Trophoblast cell (in vitro differentiated cells and primary cell): ENCODE results near the gene TAAR8.

Experiments
- DNase-seq, 2 donors: peaks; one replicate each; pipeline ENCODE4 v3.0.0-alpha.2; 2016
- H2AFZ ChIP-seq: 2 replicates; pipeline ENCODE4 v1.6.1; 2013; ENCODE audit warnings: low read length, moderate library complexity, mild to moderate bottlenecking; ENCODE audit not compliant: insufficient read depth, poor library complexity
- H2AK5ac ChIP-seq: 2 replicates; pipeline ENCODE4 v1.6.1; 2013; ENCODE audit warnings: mild to moderate bottlenecking, low read length
- H2BK120ac ChIP-seq: 2 replicates; pipeline ENCODE4 v1.6.1; 2013; ENCODE audit warnings: low read length, mild to moderate bottlenecking, moderate library complexity; ENCODE audit not compliant: insufficient read depth, poor library complexity
- H2BK12ac ChIP-seq: 2 replicates; pipeline ENCODE4 v1.6.1; 2013; ENCODE audit warnings: mild to moderate bottlenecking, low read length, moderate library complexity
- H2BK5ac ChIP-seq: 2 replicates; pipeline ENCODE4 v1.6.1; 2013; ENCODE audit warnings: low read length, low read depth, moderate library complexity, mild to moderate bottlenecking; ENCODE audit not compliant: poor library complexity
- H3K14ac ChIP-seq: 2 replicates; pipeline ENCODE4 v1.6.1; 2013; ENCODE audit warnings: mild to moderate bottlenecking, low read length
- H3K18ac ChIP-seq: 2 replicates; pipeline ENCODE4 v1.6.1; 2013; ENCODE audit warnings: mild to moderate bottlenecking, low read length
- H3K23ac ChIP-seq: 2 replicates; pipeline ENCODE4 v1.6.1; 2013; ENCODE audit warnings: low read length
- H3K27ac ChIP-seq: 2 replicates; pipeline ENCODE4 v1.5.1; 2013; ENCODE audit warnings: low read depth, mild to moderate bottlenecking, inconsistent platforms, low read length, moderate library complexity
- H3K27me3 ChIP-seq: 2 replicates; pipeline ENCODE4 v1.6.1; 2013; ENCODE audit warnings: inconsistent platforms, mild to moderate bottlenecking, low read length, moderate library complexity; ENCODE audit not compliant: insufficient read depth
- H3K36me3 ChIP-seq, 2 experiments: 1 replicate in 1 of 2; 2 replicates in 1 of 2; pipeline ENCODE4 v1.6.1; 2013; ENCODE audit warnings: low read length in 2 of 2, mild to moderate bottlenecking in 2 of 2, moderate library complexity in 1 of 2; ENCODE audit not compliant: insufficient read depth in 2 of 2, control insufficient read depth in 1 of 2
- H3K4ac ChIP-seq: 2 replicates; pipeline ENCODE4 v1.6.1; 2013; ENCODE audit warnings: low read depth, mild to moderate bottlenecking, low read length, moderate library complexity
- H3K4me1 ChIP-seq, 2 experiments: 1 replicate in 1 of 2; 2 replicates in 1 of 2; pipeline ENCODE4 v1.6.1; 2013; ENCODE audit warnings: low read length in 2 of 2, mild to moderate bottlenecking in 2 of 2, moderate library complexity in 1 of 2; ENCODE audit not compliant: insufficient read depth in 2 of 2, control insufficient read depth in 1 of 2
- H3K4me2 ChIP-seq: 2 replicates; pipeline ENCODE4 v1.6.1; 2013; ENCODE audit warnings: inconsistent platforms, mild to moderate bottlenecking, low read length, moderate library complexity
- H3K4me3 ChIP-seq: 2 replicates; pipeline ENCODE4 v1.5.1; 2013; ENCODE audit warnings: mild to moderate bottlenecking, low read depth, low read length, inconsistent platforms
- H3K79me1 ChIP-seq: one replicate; pipeline ENCODE4 v1.6.1; 2013; ENCODE audit warnings: low read length
- H3K79me2 ChIP-seq: 2 replicates; pipeline ENCODE4 v1.6.1; 2013; ENCODE audit warnings: low read length, mild to moderate bottlenecking; ENCODE audit not compliant: control insufficient read depth, insufficient read depth, poor library complexity
- H3K9ac ChIP-seq: 2 replicates; pipeline ENCODE4 v1.6.1; 2013; ENCODE audit warnings: mild to moderate bottlenecking, low read length
- H3K9me3 ChIP-seq: 2 replicates; pipeline ENCODE4 v1.6.1; 2013; ENCODE audit warnings: low read depth, mild to moderate bottlenecking, control low read depth, inconsistent platforms, low read length; ENCODE audit not compliant: insufficient read depth
- H4K12ac ChIP-seq: 2 replicates; pipeline ENCODE4 v1.6.1; 2013; ENCODE audit warnings: low read depth, mild to moderate bottlenecking, low read length, moderate library complexity
- H4K8ac ChIP-seq: 2 replicates; pipeline ENCODE4 v1.6.1; 2013; ENCODE audit warnings: low read depth, mild to moderate bottlenecking, low read length, moderate library complexity
- H4K91ac ChIP-seq: one replicate; pipeline ENCODE4 v1.6.1; 2013; ENCODE audit warnings: low read depth, mild to moderate bottlenecking, low read length, moderate library complexity
- WGBS: extraction: QIAGEN DNeasy Blood & Tissue Kit; methylation state at CpG from one replicate; pipeline ENCODE4 v1.1.7; 2013; ENCODE audit warnings: missing lambda C conversion rate; ENCODE audit not compliant: insufficient read length, insufficient coverage; ENCODE audit errors: extremely low coverage; 5-methylcytosine and 5-hydroxymethylcytosine counted together

The TAAR8 gene

DNA sequence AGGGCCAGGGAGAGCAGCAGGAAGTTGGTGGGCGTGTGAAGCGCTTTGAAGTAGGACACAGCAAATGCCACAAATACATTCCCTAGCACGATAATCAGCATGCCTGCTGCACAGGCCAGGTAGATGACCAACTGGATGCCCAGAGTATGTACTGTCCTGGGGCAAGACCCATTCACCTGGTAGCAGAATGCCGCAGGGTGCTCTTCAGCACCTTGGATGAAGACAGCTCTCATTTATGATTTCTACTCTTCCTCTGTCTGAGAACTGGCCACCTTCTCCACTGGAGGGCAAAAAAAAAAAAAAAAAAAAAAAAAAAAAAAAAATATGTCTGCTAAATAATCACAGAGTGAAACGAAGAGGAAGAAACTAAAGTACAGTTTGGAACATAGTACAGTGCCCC, 37.0 kb downstream of the TAAR8 start, which contains the start of gene TAAR5:
TSS of gene TAAR5 (minus strand) at position 288 of the 400 bp plus-strand sequence. CDS start at position 233, 55 bp downstream.
- Histone ChIP-seq H3K9me3 (no peaks in the 10 kb centered on the region), H4K12ac (no peak within 1 kb of the TSS), H2AFZ (no peak within 1 kb of the TSS), H3K27ac (no peak within 1 kb of the TSS), H2BK5ac (no peak within 1 kb of the TSS), H3K79me1 (no peaks in the 10 kb centered on the region), H2BK120ac (no peak within 1 kb of the TSS), H3K4me3 (no peak within 1 kb of the TSS), H3K4me1 (no peaks in the 10 kb centered on the region), H2AK5ac (no peak within 1 kb of the TSS), H4K8ac (no peak within 1 kb of the TSS), H4K91ac (no peak within 1 kb of the TSS), H2BK12ac (no peak within 1 kb of the TSS), H3K18ac (no peak within 1 kb of the TSS), H3K23ac (no peak within 1 kb of the TSS), H3K27me3 (no peaks in the 10 kb centered on the region), H3K9ac (no peak within 1 kb of the TSS), H3K36me3 (no peaks in the 10 kb centered on the region), H3K79me2 (no peaks in the 10 kb centered on the region), H3K4ac (no peak within 1 kb of the TSS), H3K4me2 (no peak within 1 kb of the TSS), H3K14ac (no peak within 1 kb of the TSS)
- peak in 1 of 2 donors; percentile 2 for DNase-seq
- WGBS: no CpG with 5 or more reads among the region's 5 CpGs

DNA sequence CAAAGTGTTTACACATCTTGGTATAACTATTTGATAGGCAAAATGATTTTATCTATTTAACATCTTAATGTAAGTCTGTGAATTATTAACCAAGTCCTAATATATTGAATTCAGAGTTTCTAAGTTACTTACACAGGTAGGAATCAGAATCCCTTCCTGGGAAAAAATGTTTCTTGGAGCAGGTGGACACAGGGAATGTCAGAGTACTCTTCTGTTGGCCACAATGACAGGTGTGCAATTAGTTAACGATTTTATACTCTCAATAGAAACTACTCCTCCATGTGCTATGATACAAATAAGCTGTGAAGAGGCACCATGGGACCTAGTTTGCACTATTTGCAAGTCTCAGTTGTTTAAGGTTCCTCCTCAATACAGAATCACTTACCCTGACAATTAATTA, 37.9 kb downstream of the TAAR8 start:
- no peak overlapping the region for H3K27ac ChIP-seq
- H4K8ac ChIP-seq: no peak overlapping the region
- no peaks in the 10 kb centered on the region for H3K27me3 ChIP-seq
- H3K4ac ChIP-seq: no peak overlapping the region
- H3K79me2 ChIP-seq: no peaks in the 10 kb centered on the region
- no peaks in the 10 kb centered on the region for H3K9me3 ChIP-seq
- H3K23ac ChIP-seq: no peak overlapping the region
- no peak overlapping the region for H3K18ac ChIP-seq
- no peaks in the 10 kb centered on the region for H3K79me1 ChIP-seq
- no peak overlapping the region for H2BK5ac ChIP-seq
- WGBS: no CpG with 5 or more reads among the region's 1 CpG
- no peaks in the 10 kb centered on the region for H3K4me1 ChIP-seq
- no peaks in the 10 kb centered on the region for H3K36me3 ChIP-seq
- H3K4me3 ChIP-seq: no peak overlapping the region
- H4K12ac ChIP-seq: no peak overlapping the region
- H2AFZ ChIP-seq: no peak overlapping the region
- H2BK120ac ChIP-seq: no peak overlapping the region
- no peak overlapping the region for H4K91ac ChIP-seq
- H2AK5ac ChIP-seq: no peak overlapping the region
- no peak overlapping the region for H3K4me2 ChIP-seq
- H3K14ac ChIP-seq: no peak overlapping the region
- DNase-seq: no peak
- H3K9ac ChIP-seq: no peak overlapping the region
- H2BK12ac ChIP-seq: no peak overlapping the region

DNA sequence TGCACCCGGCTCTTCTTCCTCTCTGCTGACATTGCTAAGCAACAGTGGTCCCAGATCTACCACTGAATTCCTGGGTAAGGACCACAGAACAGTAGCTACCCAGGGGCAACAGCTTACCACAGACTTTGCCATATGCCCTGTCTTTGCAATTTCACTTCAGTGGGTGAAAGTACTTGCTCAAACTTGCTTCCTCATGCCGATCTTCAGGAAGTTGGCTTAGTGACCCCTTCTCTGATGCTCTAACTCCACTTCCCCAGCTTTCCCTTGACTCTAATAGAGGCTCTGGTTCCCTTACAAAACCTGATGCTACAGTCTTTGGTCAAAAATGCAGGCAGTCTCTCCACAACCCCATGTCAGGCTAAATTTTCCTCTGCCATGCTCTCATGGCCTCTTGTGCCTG, 40.4 kb downstream of the TAAR8 start:
- Histone ChIP-seq H2AK5ac (no peak overlapping the region), H3K79me2 (no peaks in the 10 kb centered on the region), H2BK12ac (no peak overlapping the region), H3K9me3 (no peaks in the 10 kb centered on the region), H3K36me3 (no peaks in the 10 kb centered on the region), H3K4me3 (no peak overlapping the region), H4K91ac (no peak overlapping the region), H3K14ac (no peak overlapping the region), H3K4me2 (no peak overlapping the region), H4K8ac (no peak overlapping the region), H2AFZ (no peak overlapping the region), H3K4me1 (no peaks in the 10 kb centered on the region), H4K12ac (no peak overlapping the region), H3K4ac (no peak overlapping the region), H2BK120ac (no peak overlapping the region), H3K9ac (no peak overlapping the region), H3K23ac (no peak overlapping the region), H2BK5ac (no peak overlapping the region), H3K27me3 (no peaks in the 10 kb centered on the region), H3K79me1 (no peaks in the 10 kb centered on the region), H3K18ac (no peak overlapping the region), H3K27ac (no peak overlapping the region)
- DNase-seq: no peak
- no CpG with 5 or more reads among the region's 2 CpGs for WGBS

DNA sequence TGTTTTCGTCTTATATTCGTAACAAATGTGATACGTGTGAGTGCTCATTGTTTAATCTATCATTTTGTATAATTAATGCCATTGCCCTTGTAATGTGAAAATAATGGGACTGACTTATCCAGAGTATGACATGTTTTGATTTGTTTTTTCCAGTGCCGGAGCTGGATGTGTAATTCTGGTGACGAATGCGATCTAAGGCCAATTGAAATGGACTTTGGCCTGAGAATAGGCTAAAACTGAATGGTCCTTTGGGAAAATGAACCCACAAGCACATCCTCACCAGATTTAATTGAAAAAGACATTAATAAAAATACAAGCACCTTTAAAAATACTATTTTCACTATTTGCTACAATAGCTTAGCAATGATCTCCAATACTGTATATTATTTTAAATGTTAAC, 43.7 kb downstream of the TAAR8 start:
- Histone ChIP-seq H4K12ac (no peak overlapping the region), H3K9ac (no peak overlapping the region), H3K23ac (no peak overlapping the region), H3K4me2 (no peak overlapping the region), H4K91ac (no peak overlapping the region), H2BK12ac (no peak overlapping the region), H3K9me3 (no peaks in the 10 kb centered on the region), H3K14ac (no peak overlapping the region), H3K18ac (no peak overlapping the region), H3K79me1 (no peaks in the 10 kb centered on the region), H2BK5ac (no peak overlapping the region), H3K27me3 (no peaks in the 10 kb centered on the region), H3K36me3 (no peaks in the 10 kb centered on the region), H2AK5ac (no peak overlapping the region), H3K4me1 (no peaks in the 10 kb centered on the region), H3K79me2 (no peaks in the 10 kb centered on the region), H2BK120ac (no peak overlapping the region), H2AFZ (no peak overlapping the region), H3K27ac (no peak overlapping the region), H4K8ac (no peak overlapping the region), H3K4ac (no peak overlapping the region), H3K4me3 (no peak overlapping the region)
- WGBS: no CpG with 5 or more reads among the region's 6 CpGs
- DNase-seq: no peak
